Germinal center (tissue), 1 donor: ENCODE results near the gene ZNF552.

ENCODE experiments used
- DNase-seq: peaks from one replicate; pipeline ENCODE4 v3.0.0; 2012; ENCODE audit warnings: mixed read lengths, low spot score

Gene ZNF552

GRCh38 chr19:57776764-57777296 is 37.9 kb downstream of the ZNF552 start:
- no peak for DNase-seq

- no peak for DNase-seq
Measured at GRCh38 chr19:57773488-57773887, 41.2 kb downstream of the ZNF552 start.

- DNase-seq: peak; percentile 30
Measured at GRCh38 chr19:57771417-57771816, 43.3 kb downstream of the ZNF552 start.

GRCh38 chr19:57769345-57770131 is 45.2 kb downstream of the ZNF552 start, which contains the start of gene ZNF586:
ZNF586 (plus strand) TSS chr19:57769676; CDS start chr19:57769843, 167 bp downstream.
- peak; percentile 95 for DNase-seq

GRCh38 chr19:57759096-57759495 is 55.6 kb downstream of the ZNF552 start:
- DNase-seq: no peak

GRCh38 chr19:57757941-57758340 is 56.8 kb downstream of the ZNF552 start:
- no peak for DNase-seq
